Tibial nerve (tissue), 4 donors: ENCODE results near the gene ZNF792. TPM values are rescaled to one million over a fixed set of nuclear protein-coding genes. Genes with fewer than 3 reads are reported as not detected.

Experiments used
- DNase-seq, 2 donors: peaks; one replicate each; pipeline ENCODE4 v3.0.0-alpha.2; 2019; ENCODE audit warnings: low spot score in 2 of 2
- H3K27ac ChIP-seq, 4 donors: fragments of 200-600 bp; sonication (generic) in 3 of 4; one replicate each; pipeline ENCODE4 v1.5.1; 2017 to 2019; ENCODE audit warnings: mild to moderate bottlenecking in 1 of 4
- H3K27me3 ChIP-seq, 2 donors: fragments of 200-600 bp; sonication (generic) in 1 of 2; one replicate each; pipeline versions ENCODE4 v1.5.1 to v1.6.0; 2017 to 2019
- H3K36me3 ChIP-seq, 3 donors: fragments of 200-600 bp; sonication (generic); one replicate each; pipeline ENCODE4 v1.5.1; 2018 to 2019
- H3K4me1 ChIP-seq, 4 donors: fragments of 200-600 bp; sonication (generic) in 3 of 4; one replicate each; pipeline ENCODE4 v1.5.1; 2017 to 2019
- H3K4me3 ChIP-seq, 4 donors: fragments of 200-600 bp; sonication (generic) in 3 of 4; one replicate each; pipeline ENCODE4 v1.5.1; 2017 to 2019; ENCODE audit warnings: mild to moderate bottlenecking in 1 of 4, moderate library complexity in 1 of 4
- H3K9me3 ChIP-seq, 4 donors: fragments of 200-600 bp; sonication (generic) in 3 of 4; one replicate each; pipeline ENCODE4 v1.5.1; 2017 to 2019
- EP300 ChIP-seq, 2 donors: sonication (generic); formaldehyde crosslinking; IDR thresholded peaks; one replicate each; pipeline ENCODE4 v1.6.1; 2017; ENCODE audit warnings: antibody characterized with exemption in 2 of 2, mild to moderate bottlenecking in 1 of 2
- POLR2A ChIP-seq, 2 donors: fragments of 450-650 bp; IDR thresholded peaks; one replicate each; pipeline ENCODE4 v1.6.1; 2017; ENCODE audit warnings: antibody characterized with exemption in 2 of 2, mild to moderate bottlenecking in 2 of 2, moderate library complexity in 2 of 2
- WGBS, 2 donors: methylation state at CpG; one replicate each; pipeline ENCODE4 v1.1.5; 2018; 5-methylcytosine and 5-hydroxymethylcytosine counted together
- total RNA-seq, 4 donors: library from RNA; depleted of rRNA; stranded (reverse); fragments of >200 nt; gene quantifications; one replicate each; pipeline ENCODE4 v1.1.0, GENCODE V29; 2016
- TF ChIP-seq, protein P1 (sequence below), 5 experiments: fragments of 200-600 bp in 3 of 5; fragments of 450-650 bp in 2 of 5; sonication (generic) in 3 of 5; IDR thresholded peaks; one replicate each; pipeline ENCODE4 v1.5.1; 2016 to 2019; ENCODE audit warnings: antibody characterized with exemption in 5 of 5, mild to moderate bottlenecking in 3 of 5, moderate library complexity in 2 of 5

Gene ZNF792
- total RNA-seq, 4 donors from 2014 or later: 2.3 to 7.1 (median 5.5) TPM

DNA sequence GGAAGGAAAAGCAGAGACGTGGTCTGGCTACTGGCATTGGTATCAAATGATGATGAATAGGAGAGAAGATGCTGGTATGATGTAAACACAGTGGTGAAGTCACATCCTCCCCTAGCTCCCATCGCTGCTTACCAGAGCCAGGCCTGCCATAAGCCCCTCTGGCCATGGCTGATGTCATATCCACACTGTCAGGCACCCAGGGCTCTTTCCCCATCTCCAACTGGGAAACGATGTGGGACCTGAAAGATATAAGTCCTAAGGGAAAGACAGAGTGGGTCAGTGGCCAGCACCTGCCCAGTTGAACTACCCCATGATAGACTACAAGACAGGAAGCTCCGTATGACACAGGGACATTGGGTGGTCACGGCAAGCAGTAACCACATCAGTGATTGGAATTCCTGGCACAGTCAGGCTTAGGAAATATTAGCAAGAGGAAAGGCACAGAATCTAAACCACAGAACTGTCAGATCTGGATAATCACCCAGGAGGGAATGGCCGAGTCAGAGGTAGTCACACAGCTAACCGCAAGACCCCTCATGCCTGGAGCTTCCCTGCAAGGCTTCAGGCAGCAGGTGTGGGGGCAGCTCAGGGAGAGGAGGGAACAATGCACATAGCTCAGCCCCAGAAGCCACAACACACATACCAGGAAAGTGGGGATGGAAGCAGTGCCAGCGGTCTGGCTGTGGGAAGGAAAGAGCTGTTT is 3.8 kb downstream of the ZNF792 start:
- H3K4me3 ChIP-seq: no peak overlapping the region
- H3K4me1 ChIP-seq: peaks cover 0 to 23% (median 14%) of the 10 kb centered on the region in 4 donors
- H3K36me3 ChIP-seq: peaks cover 7 to 65% (median 35%) of the 10 kb centered on the region in 3 donors
- WGBS, 2 donors: 96% methylated on average over 8 of the region's 8 CpGs
- no peak overlapping the region for H3K27ac ChIP-seq
- no peak for DNase-seq
- peaks cover 0 to 62% (median 26%) of the 10 kb centered on the region in 4 donors for H3K9me3 ChIP-seq
- TF ChIP-seq POLR2A (IDR thresholded peaks at IDR 0.05) (no peak), EP300 (IDR thresholded peaks at IDR 0.05) (no peak)
- TF ChIP-seq, protein P1, sequence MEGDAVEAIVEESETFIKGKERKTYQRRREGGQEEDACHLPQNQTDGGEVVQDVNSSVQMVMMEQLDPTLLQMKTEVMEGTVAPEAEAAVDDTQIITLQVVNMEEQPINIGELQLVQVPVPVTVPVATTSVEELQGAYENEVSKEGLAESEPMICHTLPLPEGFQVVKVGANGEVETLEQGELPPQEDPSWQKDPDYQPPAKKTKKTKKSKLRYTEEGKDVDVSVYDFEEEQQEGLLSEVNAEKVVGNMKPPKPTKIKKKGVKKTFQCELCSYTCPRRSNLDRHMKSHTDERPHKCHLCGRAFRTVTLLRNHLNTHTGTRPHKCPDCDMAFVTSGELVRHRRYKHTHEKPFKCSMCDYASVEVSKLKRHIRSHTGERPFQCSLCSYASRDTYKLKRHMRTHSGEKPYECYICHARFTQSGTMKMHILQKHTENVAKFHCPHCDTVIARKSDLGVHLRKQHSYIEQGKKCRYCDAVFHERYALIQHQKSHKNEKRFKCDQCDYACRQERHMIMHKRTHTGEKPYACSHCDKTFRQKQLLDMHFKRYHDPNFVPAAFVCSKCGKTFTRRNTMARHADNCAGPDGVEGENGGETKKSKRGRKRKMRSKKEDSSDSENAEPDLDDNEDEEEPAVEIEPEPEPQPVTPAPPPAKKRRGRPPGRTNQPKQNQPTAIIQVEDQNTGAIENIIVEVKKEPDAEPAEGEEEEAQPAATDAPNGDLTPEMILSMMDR (IDR thresholded peaks at IDR 0.05): no peak
- H3K27me3 ChIP-seq: no peaks in the 10 kb centered on the region

DNA sequence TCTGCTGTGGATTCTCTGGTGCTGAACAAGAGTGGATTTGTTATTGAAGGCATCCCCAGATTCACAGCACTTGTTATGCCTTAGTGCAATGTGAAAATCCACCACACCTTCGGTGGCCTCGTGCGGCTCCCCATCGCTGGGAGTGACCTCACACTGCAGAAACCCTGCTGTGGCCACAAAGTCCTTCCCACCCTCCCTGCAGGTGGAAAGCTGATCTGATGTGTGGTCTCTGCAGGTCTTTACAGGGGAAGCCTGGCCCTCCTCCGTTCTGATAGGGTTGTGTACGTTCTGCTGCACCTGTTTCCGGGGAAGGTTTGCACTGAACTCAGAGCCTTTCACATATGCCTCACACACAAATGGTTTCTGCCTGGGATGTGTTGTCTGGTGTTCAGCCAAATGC is 5.0 kb downstream of the ZNF792 start:
- Histone ChIP-seq H3K27ac (no peak overlapping the region), H3K36me3 (peaks cover 7 to 78% (median 35%) of the 10 kb centered on the region in 3 donors), H3K27me3 (no peaks in the 10 kb centered on the region), H3K4me1 (peaks cover 0 to 18% (median 14%) of the 10 kb centered on the region in 4 donors), H3K9me3 (peaks cover 0 to 75% (median 30%) of the 10 kb centered on the region in 4 donors), H3K4me3 (no peak overlapping the region)
- 95 to 98% methylated on average over 7 of the region's 7 CpGs for WGBS, 2 donors
- DNase-seq: no peak
- TF ChIP-seq, protein P1 (IDR thresholded peaks at IDR 0.05): no peak
- TF ChIP-seq EP300 (IDR thresholded peaks at IDR 0.05) (no peak), POLR2A (IDR thresholded peaks at IDR 0.05) (no peak)

DNA sequence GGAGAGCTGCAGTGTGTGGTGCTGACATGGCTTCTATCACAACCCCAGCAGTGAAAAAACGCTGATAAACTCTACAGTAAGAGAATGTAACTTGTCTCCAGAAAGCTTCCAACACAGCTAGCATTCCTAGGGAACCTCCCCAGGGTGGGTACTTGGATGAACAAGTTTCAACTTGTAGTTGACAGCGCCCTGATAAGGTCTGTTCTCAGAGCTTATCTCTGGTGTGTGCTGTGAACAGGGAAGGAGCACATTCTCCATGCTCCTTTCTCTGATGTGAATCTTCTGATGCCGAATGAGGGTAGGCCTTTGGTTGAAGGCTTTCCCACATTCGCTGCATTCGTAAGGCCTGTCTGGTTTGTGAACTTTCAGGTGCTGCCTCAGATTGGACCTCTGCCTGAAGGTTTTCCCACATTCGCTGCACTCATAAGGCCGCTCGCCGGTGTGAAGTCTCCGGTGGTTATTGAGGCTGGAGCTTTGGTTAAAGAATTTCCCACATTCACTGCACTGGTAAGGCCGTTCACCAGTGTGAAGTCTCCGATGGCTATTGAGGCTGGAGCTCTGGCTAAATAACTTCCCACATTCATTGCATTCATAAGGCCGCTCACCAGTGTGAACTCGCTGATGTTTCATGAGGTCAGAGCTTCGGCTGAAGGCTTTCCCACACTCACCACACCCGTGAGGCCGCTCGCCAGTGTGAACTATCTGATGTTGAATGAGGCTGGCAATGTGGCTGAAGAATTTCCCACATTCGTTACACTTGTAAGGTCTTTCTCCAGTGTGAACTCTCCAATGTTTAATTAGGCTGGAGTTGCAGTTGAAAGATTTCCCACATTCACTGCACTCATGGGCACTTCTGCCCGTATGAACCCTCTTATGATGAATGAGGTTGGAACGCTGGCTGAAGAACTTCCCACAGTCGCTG is 5.9 kb downstream of the ZNF792 start:
- H3K4me3 ChIP-seq: no peak overlapping the region
- peaks cover 0 to 16% (median 11%) of the 10 kb centered on the region in 4 donors for H3K4me1 ChIP-seq
- no peaks in the 10 kb centered on the region for H3K27me3 ChIP-seq
- DNase-seq: no peak
- H3K9me3 ChIP-seq: peaks cover 0 to 84% (median 35%) of the 10 kb centered on the region in 4 donors
- TF ChIP-seq, protein P1 (IDR thresholded peaks at IDR 0.05): no peak
- TF ChIP-seq EP300 (IDR thresholded peaks at IDR 0.05): no peak
- no peak for TF ChIP-seq POLR2A (IDR thresholded peaks at IDR 0.05)
- no peak overlapping the region for H3K27ac ChIP-seq
- peaks cover 7 to 87% (median 35%) of the 10 kb centered on the region in 3 donors for H3K36me3 ChIP-seq
- WGBS, 2 donors: 95 to 98% methylated on average over 22 of the region's 22 CpGs

DNA sequence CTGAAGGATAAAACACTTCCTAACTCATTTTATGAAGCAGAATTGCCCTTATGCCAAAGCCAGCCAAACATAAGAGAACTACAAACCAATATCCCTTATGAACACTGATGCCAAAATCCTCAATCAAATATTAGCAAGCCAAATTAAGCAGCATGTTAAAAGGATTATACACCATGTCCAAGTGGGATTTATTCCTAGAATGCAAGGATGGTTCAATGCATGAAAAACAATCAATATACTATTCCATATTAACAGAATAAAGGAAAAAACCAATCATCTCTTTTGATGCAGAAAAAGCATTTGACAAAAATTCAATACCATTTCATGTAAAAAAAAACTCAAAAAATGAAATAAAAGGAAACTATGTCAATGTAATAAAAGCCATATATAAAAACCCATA is 10.9 kb downstream of the ZNF792 start:
- Histone ChIP-seq H3K27me3 (no peaks in the 10 kb centered on the region), H3K4me1 (no peaks in the 10 kb centered on the region), H3K9me3 (peaks cover 0 to 98% (median 36%) of the 10 kb centered on the region in 4 donors), H3K36me3 (peaks cover 0 to 79% (median 10%) of the 10 kb centered on the region in 3 donors), H3K4me3 (no peak overlapping the region), H3K27ac (no peak overlapping the region)
- TF ChIP-seq, protein P1 (IDR thresholded peaks at IDR 0.05): no peak
- TF ChIP-seq EP300 (IDR thresholded peaks at IDR 0.05): no peak
- TF ChIP-seq POLR2A (IDR thresholded peaks at IDR 0.05): no peak
- DNase-seq: no peak
